ENCODE results near the gene AP1AR.

Gene AP1AR

DNA sequence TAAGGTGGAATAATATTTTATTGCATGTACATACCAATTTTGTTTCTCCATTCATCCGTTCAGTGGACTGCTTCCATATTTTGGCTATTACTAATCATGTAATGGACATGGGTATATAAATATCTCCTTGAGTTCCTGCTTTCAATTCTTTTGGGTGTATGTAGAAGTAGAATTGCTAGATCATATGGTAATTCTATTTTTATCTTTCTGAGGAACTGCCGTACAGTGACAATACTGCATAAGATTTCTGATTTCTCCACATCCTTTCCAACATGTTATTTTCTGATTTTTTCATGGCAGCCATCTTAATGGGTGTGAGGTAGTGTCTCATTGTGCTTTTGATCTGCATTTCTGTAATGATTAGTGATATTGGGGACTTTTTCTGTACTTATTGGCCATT, 84.8 kb downstream of the AP1AR start:
- H3K4me1 ChIP-seq = no peaks in the 10 kb centered on the region
- H3K27me3 ChIP-seq = peaks cover 53% of the 10 kb centered on the region
- H3K36me3 ChIP-seq = no peaks in the 10 kb centered on the region
- no peak for DNase-seq
- no peak overlapping the region for H3K4me3 ChIP-seq (ENCODE audit: low read depth, low read length)
- TF ChIP-seq, protein P1, sequence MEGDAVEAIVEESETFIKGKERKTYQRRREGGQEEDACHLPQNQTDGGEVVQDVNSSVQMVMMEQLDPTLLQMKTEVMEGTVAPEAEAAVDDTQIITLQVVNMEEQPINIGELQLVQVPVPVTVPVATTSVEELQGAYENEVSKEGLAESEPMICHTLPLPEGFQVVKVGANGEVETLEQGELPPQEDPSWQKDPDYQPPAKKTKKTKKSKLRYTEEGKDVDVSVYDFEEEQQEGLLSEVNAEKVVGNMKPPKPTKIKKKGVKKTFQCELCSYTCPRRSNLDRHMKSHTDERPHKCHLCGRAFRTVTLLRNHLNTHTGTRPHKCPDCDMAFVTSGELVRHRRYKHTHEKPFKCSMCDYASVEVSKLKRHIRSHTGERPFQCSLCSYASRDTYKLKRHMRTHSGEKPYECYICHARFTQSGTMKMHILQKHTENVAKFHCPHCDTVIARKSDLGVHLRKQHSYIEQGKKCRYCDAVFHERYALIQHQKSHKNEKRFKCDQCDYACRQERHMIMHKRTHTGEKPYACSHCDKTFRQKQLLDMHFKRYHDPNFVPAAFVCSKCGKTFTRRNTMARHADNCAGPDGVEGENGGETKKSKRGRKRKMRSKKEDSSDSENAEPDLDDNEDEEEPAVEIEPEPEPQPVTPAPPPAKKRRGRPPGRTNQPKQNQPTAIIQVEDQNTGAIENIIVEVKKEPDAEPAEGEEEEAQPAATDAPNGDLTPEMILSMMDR (IDR thresholded peaks at IDR 0.05; ENCODE audit: low read depth, low read length) = no peak
- H3K9me3 ChIP-seq = no peaks in the 10 kb centered on the region

DNA sequence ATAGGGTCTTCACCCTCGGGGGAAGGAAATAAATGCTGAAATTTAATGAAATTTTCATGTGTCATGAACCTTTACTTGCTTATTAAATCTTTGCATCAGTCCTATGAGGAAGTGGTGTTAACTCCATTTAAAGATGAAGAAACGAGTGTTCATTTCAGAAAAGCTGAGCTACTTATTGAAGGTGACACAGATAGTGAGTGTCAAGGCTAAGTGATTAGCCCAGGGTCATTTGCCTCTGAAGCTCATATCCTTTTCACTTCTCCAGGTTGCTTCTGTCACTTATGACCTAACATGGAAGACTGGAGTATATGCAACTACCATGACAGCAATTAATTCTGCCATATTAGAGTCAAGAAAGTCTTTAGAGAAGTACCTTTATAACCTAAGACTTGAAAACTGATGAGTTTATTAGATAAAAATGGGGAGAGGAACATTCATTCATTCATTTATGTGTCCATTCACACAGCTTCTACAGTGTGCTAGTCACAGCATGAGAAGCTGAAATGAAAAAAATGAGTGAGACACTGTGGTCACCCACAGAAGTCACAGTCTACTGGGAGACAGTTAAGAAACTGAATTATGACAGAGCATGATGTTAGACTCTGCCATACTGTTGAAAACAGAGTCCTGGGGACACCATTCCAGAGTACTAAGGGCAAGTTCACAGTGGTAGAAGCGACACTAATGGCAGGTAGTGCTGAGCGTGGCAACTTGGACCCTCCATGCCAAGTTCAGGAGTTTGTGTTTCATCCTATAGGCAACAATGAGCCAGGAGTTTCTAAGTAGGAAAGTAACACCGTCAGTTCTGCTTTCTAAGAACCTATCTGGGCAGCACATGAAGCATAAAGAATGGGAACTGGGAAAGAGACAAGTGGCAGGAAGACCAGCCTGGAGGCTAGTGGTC, 86.9 kb downstream of the AP1AR start:
- H3K4me1 ChIP-seq = no peaks in the 10 kb centered on the region
- no peaks in the 10 kb centered on the region for H3K9me3 ChIP-seq
- no peaks in the 10 kb centered on the region for H3K36me3 ChIP-seq
- no peak for DNase-seq
- TF ChIP-seq, protein P1 (IDR thresholded peaks at IDR 0.05; ENCODE audit: low read depth, low read length) = no peak
- no peak overlapping the region for H3K4me3 ChIP-seq (ENCODE audit: low read depth, low read length)
- peaks cover 51% of the 10 kb centered on the region for H3K27me3 ChIP-seq
